ENCODE results near the gene LGI4.

Gene LGI4

GRCh38 chr19:35123573-35123972, 11.3 kb downstream of the LGI4 start:
- no peak for DNase-seq (ENCODE audit: low spot score)

GRCh38 chr19:35122687-35123551, 11.9 kb downstream of the LGI4 start:
- DNase-seq (ENCODE audit: low spot score) = no peak

GRCh38 chr19:35120898-35121297, 14.0 kb downstream of the LGI4 start:
- DNase-seq (ENCODE audit: low spot score) = no peak

GRCh38 chr19:35120492-35120891, 14.4 kb downstream of the LGI4 start:
- DNase-seq (ENCODE audit: low spot score) = no peak

GRCh38 chr19:35119578-35120155, 15.2 kb downstream of the LGI4 start:
- DNase-seq (ENCODE audit: low spot score) = no peak

- DNase-seq (ENCODE audit: low spot score) = no peak
Observed at GRCh38 chr19:35119091-35119490, 15.8 kb downstream of the LGI4 start.

GRCh38 chr19:35118268-35119020, 16.4 kb downstream of the LGI4 start:
- DNase-seq (ENCODE audit: low spot score) = no peak

- no peak for DNase-seq (ENCODE audit: low spot score)
Observed at GRCh38 chr19:35117799-35118198, 17.1 kb downstream of the LGI4 start.

GRCh38 chr19:35117116-35117515, 17.7 kb downstream of the LGI4 start:
- DNase-seq (ENCODE audit: low spot score) = no peak

- no peak for DNase-seq (ENCODE audit: low spot score)
Observed at GRCh38 chr19:35116072-35116801, 18.6 kb downstream of the LGI4 start.

- DNase-seq (ENCODE audit: low spot score) = no peak
Observed at GRCh38 chr19:35115177-35115951, 19.5 kb downstream of the LGI4 start, which contains the start of gene FXYD3. Gene FXYD3 (plus strand): TSS chr19:35115823. CDS start chr19:35119377, 3,554 bp downstream.

- DNase-seq (ENCODE audit: low spot score) = no peak
Observed at GRCh38 chr19:35114353-35115176, 20.3 kb downstream of the LGI4 start.

- no peak for DNase-seq (ENCODE audit: low spot score)
Observed at GRCh38 chr19:35112995-35113688, 21.7 kb downstream of the LGI4 start.

- no peak for DNase-seq (ENCODE audit: low spot score)
Observed at GRCh38 chr19:35110974-35111373, 23.9 kb downstream of the LGI4 start.

GRCh38 chr19:35109395-35110112, 25.3 kb downstream of the LGI4 start:
- no peak for DNase-seq (ENCODE audit: low spot score)

GRCh38 chr19:35108730-35109129, 26.1 kb downstream of the LGI4 start:
- DNase-seq (ENCODE audit: low spot score) = no peak

GRCh38 chr19:35107545-35107944, 27.3 kb downstream of the LGI4 start:
- DNase-seq (ENCODE audit: low spot score) = no peak

GRCh38 chr19:35106898-35107541, 27.8 kb downstream of the LGI4 start:
- DNase-seq (ENCODE audit: low spot score) = no peak

GRCh38 chr19:35106291-35106583, 28.6 kb downstream of the LGI4 start:
- no peak for DNase-seq (ENCODE audit: low spot score)

Data from RKO (cell line).